ENCODE data around the gene SUFU.

- TF ChIP-seq CTCF (IDR thresholded peaks at IDR 0.05) (no peak), POLR2A (IDR thresholded peaks at IDR 0.05) (no peak), POLR2AphosphoS5 (IDR thresholded peaks at IDR 0.05; ENCODE audit: insufficient read depth in 1 of 2, low read depth in 1 of 2) (no peak)
These were observed 93.6 kb downstream of the SUFU start for GRCh38 chr10:102597131-102597991.

Measured in vagina (tissue), 2 donors.